Fibroblast of the conjunctiva (primary cell): ENCODE results near the gene MXI1.
"Not testable (repeated sequence)": the region's sequence is repeated elsewhere in the genome, so short reads cannot be mapped to it uniquely, and the experiment has no call there.

ENCODE experiments used
- DNase-seq: peaks from one replicate; pipeline ENCODE4 v3.0.0-alpha.2; 2010; ENCODE audit warnings: low read depth

MXI1 gene

DNA sequence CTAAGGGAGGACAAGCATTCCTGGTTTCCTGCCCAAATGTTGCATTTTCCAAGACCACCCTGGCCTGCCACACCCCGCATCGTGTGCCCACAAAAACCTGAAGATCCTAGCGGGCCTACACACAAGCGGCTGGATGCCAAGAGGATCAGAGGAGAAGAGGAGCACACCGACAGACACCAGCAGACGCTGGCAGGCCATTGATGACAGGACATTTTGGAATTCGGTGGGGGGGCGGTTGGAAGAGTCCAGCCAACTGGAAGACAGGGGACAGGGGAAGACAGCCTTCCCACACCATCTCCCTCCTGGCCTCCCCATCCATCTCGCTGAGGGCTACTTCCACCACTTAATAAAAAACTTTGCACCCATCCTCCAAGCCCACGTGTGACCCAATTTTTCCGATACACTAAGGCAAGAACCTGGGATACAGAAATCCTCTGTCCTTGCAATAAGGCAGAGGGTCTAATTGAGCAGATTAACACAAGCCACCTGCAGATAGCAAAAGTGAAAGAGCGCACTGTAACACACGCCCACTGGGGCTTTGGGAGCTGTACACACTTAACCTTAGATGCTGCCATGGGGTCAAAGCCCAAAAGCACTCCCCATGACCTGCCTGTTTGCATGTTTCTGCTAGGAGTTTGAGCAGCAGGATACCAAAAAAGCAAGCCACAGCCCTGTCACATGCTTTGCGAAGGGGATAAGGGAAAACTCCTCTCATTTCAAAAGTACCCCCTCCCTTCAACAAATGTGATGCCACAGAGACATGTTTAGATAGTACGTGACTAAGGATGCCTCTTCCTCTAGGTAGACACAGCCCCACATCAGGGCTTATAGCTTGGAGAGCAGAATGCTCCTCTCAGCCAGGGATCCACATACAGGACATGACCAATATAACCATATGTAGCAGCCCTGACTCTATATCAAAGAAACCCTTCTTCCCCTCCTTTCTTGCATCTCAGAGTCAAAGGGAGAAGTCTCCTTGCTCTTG, 110.8 kb downstream of the MXI1 start:
- DNase-seq: no peak

- DNase-seq: no peak
Measured at GRCh38 chr10:110321869-110322620, 114.6 kb downstream of the MXI1 start.

DNA sequence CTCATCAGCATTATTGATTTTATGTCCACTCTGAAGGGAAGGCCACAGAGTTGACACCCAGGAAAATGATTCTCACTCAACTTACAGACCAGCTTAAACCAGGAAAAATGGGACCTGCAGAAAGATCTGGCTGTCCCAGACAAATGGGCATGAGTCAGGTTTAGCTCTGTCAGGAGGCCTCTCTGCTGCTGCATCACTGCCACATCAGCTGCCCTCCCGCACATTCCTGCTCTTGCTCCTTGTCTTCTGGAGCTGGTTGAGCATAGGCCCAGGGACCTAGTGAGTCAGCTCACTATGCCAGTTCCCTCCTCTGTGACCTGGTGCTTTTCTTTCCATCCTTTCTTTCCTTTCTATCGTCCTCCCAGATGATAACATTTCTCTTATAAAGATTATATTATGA, 116.1 kb downstream of the MXI1 start:
- no peak for DNase-seq

- DNase-seq: no peak
Measured at GRCh38 chr10:110324201-110324804, 116.9 kb downstream of the MXI1 start.

- no peak for DNase-seq
Measured at GRCh38 chr10:110324805-110325280, 117.4 kb downstream of the MXI1 start.

- DNase-seq: no peak
Measured at GRCh38 chr10:110326351-110327032, 119.1 kb downstream of the MXI1 start.

- no peak for DNase-seq
Measured at GRCh38 chr10:110327262-110327914, 120.0 kb downstream of the MXI1 start.

GRCh38 chr10:110330675-110331074, 123.3 kb downstream of the MXI1 start:
- DNase-seq: no peak

GRCh38 chr10:110331226-110331795, 123.9 kb downstream of the MXI1 start:
- not testable (repeated sequence) for DNase-seq

DNA sequence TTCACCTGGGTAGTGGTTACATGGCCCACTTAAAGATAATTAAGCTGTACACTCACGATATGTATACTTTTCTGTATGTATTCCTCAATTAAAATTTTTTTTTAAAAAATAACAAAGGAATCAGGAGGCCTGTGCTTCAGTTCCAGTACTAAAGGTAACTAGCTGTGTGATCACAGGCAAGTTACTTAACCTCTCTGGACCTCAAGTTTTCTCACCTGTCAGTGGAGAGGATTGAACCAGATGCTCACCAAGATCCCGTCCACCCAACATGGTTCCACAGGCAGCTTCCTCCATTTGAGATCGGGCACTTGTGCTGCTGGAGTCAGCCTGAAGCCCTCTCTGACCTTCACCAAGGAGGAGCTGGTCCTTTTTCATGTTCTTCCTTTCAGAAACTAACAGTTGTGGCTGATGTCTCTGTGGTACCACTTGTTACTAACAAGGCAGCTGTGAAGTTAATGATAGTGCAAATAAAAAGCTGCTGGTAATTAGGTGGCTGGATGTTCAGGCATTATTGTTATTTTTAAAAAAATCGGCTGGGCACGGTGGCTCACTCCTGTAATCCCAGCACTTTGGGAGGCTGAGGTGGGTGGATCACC, 126.8 kb downstream of the MXI1 start:
- no peak for DNase-seq

DNA sequence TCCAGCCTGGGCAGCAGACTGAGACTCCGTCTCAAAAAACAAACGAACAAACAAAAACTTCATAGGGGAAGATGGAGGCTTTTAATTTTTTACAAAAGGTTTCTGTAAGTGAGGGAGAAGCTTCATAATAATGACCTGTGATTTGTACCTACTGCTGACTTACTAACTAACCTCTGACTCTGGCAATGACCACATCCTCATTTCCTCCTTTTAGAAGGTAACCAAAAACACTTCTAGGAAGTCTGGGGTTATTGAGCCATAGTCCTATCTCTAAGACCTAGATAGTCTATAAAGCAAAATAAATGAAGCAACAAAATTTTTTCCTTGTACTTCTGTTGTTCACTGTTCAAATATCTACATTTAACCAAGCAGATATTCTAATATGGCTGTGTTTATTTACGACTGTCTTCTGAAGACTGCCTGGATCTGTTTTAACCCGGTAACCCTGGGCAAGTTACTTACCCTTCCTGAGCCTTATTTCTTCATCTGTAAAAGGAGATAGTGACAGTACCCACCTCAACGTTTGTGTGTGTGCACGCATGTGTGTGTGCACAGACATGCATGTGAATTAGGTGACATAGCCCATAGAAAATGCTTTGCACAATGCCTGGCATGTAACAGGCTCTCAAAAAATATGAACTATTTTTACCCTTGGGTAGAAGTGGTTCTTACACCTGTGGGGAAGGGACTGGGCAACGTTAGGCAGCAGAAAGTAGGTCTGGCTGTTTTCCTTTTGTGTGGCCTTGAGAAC, 128.1 kb downstream of the MXI1 start:
- no peak for DNase-seq

- DNase-seq: peak; percentile 97
Measured at GRCh38 chr10:110336111-110336721, 128.8 kb downstream of the MXI1 start.
